Hematopoietic multipotent progenitor cell treated with erythropoietin and hydrocortisone succinate and interleukin-3 and kit ligand, for 6 days (in vitro differentiated cells): ENCODE data around the gene INPP4A.

Experiments used
- DNase-seq: peaks from one replicate; pipeline ENCODE4 v3.0.0-alpha.2; 2015

INPP4A gene

GRCh38 chr2:98548920-98549818, 104.5 kb downstream of the INPP4A start:
- no peak for DNase-seq

- no peak for DNase-seq
Measured at GRCh38 chr2:98550165-98550564, 105.5 kb downstream of the INPP4A start.

- no peak for DNase-seq
Measured at GRCh38 chr2:98551316-98551715, 106.7 kb downstream of the INPP4A start.

GRCh38 chr2:98552499-98553179, 108.0 kb downstream of the INPP4A start:
- DNase-seq, result no peak

GRCh38 chr2:98554116-98554861, 109.6 kb downstream of the INPP4A start:
- DNase-seq, result no peak

- DNase-seq, result no peak
Measured at GRCh38 chr2:98555696-98556095, 111.0 kb downstream of the INPP4A start.

GRCh38 chr2:98556344-98557033, 111.8 kb downstream of the INPP4A start:
- no peak for DNase-seq

GRCh38 chr2:98558852-98559530, 114.3 kb downstream of the INPP4A start:
- no peak for DNase-seq

GRCh38 chr2:98559581-98559980, 114.9 kb downstream of the INPP4A start:
- no peak for DNase-seq

GRCh38 chr2:98560256-98560771, 115.7 kb downstream of the INPP4A start:
- DNase-seq, result peak; percentile 94

- DNase-seq, result no peak
Measured at GRCh38 chr2:98561018-98561417, 116.4 kb downstream of the INPP4A start.

- DNase-seq, result no peak
Measured at GRCh38 chr2:98561902-98562695, 117.4 kb downstream of the INPP4A start.

- no peak for DNase-seq
Measured at GRCh38 chr2:98563394-98563793, 118.7 kb downstream of the INPP4A start.

GRCh38 chr2:98564541-98565132, 120.0 kb downstream of the INPP4A start:
- no peak for DNase-seq

- no peak for DNase-seq
Measured at GRCh38 chr2:98565286-98565860, 120.7 kb downstream of the INPP4A start.

GRCh38 chr2:98565941-98566340, 121.3 kb downstream of the INPP4A start:
- DNase-seq, result no peak

- DNase-seq, result no peak
Measured at GRCh38 chr2:98568161-98568956, 123.7 kb downstream of the INPP4A start.

- peak; percentile 72 for DNase-seq
Measured at GRCh38 chr2:98569197-98569793, 124.6 kb downstream of the INPP4A start.

- DNase-seq, result no peak
Measured at GRCh38 chr2:98569915-98570314, 125.3 kb downstream of the INPP4A start.
